GM19395 (cell line): ENCODE results near the gene IQCE.
"Not testable (repeated sequence)": the region's sequence is repeated elsewhere in the genome, so short reads cannot be mapped to it uniquely, and the experiment has no call there.

Source experiments
- ATAC-seq: cut with Tn5 transposase; IDR thresholded peaks from one replicate; pipeline ENCODE4 v1.9.1; 2021; ENCODE audit warnings: mild to moderate bottlenecking, moderate library complexity; ENCODE audit not compliant: unreplicated experiment

IQCE gene

DNA sequence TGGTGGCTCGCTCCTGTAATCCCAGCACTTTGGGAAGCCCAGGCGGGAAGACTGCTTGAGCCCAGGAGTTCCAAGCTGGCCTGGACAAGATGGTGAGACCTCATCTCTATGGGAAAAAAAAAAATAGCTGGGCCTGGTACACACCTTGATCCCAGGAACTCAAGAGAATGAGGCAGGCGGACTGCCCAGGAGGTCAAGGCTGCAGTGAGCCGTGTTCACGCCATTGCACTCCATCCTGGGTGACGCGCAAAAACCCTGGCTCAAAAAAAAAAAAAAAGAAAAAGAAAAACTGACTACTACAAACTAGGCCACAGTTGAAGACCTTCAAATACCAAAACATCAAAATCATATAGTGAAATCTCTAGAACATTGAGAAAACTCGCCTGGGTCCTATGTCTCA is 7.4 kb upstream of the IQCE start:
- no peak for ATAC-seq

DNA sequence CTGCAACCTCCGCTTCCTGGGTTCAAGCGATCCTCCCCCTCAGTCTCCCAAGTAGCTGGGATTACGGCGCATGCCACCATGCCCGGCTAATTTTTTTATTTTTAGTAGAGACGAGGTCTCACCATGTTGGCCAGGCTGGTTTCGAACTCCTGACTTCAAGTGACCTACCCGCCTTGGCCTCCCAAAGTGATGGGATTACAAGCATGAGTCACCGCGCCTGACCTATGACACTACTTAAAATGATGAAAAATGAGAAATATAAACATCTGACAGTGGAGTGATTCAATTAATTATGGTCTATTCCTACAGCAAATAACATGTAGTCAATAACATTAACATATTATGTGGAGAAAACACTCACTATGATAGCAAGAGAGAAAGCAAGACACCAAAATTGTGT is 5.7 kb upstream of the IQCE start:
- no peak for ATAC-seq

DNA sequence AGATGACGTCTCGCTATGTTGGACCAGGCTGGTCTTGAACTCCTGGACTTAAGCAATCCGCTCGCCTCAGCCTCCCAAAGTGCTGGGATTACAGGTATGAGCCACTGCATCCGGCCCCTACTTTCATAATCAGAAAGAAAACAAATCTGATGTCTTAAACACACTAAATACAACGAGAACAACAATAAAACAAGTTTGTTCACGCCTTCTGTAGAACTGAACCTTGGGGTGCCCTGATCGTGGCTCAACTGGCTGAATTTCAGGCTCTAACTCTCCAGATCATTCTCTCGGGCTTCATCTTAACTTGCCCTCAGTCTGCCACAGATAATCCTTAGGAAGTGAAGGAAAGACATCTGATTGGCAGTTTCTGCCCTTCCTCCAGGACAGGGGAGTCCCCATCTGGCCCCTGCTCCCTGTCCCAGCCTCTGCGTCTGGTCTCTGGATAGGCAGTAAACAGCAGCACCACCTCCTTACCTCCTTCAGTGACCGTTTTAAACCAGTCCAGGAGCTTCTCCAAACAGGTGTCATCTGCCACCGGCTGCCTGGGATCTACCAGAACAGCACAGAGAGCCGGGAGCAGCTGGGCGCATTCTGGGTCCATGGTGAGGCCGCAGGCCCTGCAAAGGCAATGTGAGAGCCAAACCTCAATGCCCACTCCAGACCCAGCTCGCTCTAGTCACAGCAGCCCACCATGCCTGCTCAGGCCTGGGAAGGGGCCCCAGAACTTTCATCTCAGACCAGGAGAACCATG is 4.8 kb upstream of the IQCE start:
- no peak for ATAC-seq

DNA sequence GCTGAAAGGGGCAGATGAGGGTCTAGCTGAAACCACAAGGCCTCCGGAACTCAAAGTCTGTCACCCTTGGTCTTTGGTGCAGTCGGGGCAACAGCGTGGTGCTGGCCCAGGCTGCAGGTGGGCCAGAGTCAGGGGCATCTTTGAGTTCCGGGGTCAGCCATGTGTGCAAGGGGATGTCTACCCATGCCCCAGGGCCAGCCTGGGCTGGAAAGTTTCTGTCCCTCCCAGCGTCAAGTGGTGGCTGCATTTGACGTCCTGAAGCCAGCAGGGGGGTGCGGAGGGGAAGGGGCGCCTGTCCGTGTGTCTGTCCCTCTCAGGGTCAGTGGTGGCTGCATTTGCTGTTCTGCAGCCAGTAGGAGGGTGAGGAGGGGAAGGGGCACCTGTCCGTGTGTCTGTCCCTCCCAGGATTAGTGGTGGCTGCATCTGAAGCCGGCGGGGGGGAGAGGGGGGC is 4.1 kb upstream of the IQCE start:
- no peak for ATAC-seq

DNA sequence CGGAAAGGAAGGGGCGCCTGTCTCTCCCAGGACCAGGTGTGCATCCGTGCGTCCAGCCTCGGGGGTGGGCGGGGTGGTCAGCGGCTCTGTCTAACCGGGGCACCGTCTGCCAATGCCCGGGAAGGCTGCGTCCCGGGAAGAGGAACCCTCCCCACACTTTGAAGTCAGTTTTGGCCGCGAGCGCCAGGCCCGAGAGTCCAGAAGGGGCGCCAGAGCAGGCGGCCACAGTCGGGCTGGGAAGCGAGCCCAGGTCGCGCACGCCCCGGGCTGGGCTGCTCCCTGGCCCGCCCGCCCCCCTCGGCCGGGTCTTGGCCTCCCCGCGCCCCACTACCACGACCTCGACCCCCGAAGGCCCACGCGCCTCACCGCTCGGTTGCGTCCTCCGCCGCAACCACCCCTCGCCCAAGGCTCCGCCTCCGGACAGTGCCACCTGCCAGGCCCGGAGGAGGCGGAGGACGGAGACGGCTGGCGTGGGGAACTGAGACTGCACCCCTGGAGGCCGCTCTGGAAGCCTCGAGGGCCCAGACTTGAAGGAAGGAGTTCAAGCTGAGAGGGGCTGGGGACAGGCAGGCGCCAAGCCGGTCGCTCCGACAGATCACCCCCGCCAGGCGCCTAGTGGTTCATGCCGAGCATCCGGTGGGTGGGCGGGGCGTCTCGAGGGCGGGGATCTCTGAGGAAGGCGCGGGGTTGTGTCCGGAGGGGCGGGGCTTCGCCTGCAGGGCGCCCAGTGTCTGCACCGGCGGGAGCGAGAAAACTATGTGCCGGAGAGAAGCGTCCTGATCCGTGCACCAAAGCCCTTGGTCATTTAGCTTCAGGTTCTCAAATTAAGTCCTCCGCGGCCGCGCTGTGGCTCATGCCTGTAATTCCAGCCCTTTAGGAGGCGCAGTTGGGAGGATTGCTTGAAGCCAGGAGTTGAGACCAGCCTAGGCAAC is 3.4 kb upstream of the IQCE start, which contains the start of gene BRAT1:
TSS of gene BRAT1 (minus strand) at position 404 of the 932 bp plus-strand sequence. CDS start 1,093 bp downstream, outside the sequence.
- ATAC-seq: peak; percentile 68

DNA sequence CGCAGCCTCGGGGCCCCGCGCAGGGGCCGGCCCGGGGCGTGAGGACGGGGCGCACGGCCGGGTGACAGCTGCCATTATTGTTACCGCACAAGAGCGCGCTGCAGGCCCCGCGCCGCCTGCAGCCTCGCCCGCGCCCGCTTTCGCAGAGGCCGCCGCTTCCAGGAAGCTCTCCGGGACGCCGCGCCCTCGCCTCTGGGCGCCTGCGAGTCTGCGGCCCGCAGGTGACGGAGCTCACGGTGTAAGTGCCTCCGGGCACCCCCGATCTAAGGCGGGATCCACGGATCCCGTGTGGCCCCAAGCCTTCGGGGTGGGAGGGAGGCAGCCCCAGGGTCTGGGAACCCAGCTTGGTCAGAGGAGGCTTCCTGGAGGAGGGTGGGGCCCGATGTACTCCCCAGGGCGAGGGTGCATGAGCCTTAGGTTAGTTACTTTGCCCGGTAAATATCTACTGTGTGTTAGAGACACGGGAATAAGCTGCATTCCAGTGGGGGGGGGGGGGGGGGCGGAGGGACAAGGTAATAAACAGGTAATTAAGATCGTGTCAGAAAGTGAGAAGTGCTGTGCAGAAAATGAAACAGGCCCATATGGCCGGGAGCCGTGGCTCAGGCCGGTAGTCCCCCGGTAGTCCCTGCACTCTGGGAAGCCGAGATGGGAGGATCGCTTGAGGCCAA is 638 bp downstream of the IQCE start:
- ATAC-seq: peak; percentile 3

DNA sequence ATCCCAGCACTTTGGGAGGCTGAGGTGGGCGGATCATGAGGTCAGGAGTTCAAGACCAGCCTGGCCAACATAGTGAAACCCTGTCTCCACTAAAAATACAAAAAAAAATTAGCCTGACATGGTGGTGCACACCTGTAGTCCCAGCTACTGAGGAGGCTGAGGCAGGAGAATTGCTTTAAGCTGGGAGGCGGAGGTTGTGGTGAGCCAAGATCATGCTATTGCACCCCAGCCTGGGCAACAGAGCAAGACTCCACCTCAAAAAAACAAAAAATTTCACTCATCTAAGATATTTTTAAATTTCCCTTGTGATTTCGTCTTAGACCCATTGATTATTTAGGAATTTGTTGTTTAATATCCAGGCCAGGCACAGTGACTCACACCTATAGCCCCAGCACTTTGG is 5.2 kb downstream of the IQCE start:
- ATAC-seq: not testable (repeated sequence)

DNA sequence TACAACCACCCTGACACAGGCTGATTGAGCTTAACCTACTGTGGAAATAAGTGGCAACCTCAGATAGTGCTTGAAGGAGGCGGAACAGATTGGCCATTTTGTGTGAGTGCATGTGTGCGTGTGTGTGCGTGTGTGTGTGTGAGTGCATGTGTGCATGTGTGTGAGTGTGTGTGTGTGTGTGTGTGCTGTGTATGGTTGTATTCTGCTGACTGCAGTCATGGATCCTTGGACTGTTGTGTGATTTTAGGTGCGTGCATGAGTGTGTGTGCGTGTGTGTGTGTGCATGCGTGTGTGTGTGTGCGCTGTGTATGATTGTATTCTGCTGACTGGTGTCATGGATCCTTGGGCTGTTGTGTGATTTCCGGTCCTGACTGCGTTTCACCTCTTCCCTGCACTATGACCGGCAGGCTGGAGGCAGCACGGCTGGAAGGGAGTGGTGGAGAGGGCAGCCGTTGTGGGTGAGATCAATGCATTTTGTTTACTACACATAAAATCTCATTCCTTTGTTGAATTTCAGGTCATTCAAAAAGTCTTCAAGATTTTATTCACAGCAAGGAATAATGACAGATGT is 6.3 kb downstream of the IQCE start:
- no peak for ATAC-seq

DNA sequence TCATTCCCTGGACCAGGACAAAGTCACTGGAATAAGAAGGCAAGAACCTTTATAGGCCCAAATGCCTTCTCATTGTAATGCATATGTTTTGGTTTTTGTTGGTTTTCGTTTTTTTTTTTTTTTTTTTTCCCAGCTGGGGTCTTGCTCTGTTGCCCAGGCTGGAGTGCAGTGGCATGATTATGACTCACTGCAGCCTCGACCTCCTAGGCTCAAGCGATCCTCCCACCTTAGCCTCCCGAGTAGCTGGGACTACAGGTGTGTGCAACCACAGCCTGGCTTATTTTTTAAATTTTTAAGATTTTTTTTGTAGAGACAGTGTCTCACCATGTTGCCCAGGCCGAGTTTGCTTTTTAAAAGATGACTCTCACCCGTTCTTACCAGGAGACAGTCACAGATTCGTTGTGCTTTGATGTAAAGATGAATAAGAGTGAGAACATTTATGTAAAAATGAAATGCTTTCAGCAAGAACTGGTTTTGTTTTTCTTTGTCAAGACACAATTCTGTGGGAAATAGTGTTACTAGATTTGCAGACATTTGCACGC is 7.6 kb downstream of the IQCE start:
- ATAC-seq: peak; percentile 35

DNA sequence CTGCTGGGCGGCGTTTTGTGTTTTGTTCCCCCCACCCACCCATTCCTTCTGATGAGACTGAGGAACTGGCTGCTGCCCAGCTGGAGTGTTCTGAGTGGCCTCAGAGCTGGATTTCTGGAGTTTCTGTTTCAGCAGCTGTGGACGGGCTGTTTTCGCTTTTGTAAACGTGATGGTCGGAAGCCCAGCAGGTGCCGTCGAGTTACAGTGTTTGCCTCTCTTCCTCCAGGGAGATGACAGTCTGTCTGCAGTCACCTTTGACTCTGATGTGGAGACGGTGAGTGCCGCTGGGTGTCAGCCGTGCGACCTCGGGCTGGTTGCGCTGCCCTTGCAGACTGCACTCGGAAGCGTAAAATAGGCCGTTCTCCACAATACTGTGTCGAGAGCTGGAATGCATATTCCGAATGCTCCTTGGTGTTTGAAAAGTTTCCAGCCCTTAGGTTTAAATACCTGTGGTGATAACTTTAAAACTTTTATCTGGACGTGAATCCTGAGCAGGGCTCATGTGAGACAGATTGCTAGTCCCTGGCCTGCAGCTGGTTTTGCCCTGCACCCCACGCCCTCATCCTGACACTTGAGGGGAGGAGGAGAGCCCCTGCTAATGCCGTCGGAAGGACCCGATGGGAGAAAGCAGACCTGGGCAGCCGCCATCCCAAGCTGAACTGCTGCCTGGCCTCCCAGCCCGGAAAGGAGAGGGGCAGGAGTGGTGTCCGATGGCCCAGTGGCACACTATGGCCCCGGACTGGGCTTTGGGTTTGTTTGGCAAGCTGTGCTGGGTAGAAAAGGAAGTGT is 8.3 kb downstream of the IQCE start:
- peak; percentile 91 for ATAC-seq

DNA sequence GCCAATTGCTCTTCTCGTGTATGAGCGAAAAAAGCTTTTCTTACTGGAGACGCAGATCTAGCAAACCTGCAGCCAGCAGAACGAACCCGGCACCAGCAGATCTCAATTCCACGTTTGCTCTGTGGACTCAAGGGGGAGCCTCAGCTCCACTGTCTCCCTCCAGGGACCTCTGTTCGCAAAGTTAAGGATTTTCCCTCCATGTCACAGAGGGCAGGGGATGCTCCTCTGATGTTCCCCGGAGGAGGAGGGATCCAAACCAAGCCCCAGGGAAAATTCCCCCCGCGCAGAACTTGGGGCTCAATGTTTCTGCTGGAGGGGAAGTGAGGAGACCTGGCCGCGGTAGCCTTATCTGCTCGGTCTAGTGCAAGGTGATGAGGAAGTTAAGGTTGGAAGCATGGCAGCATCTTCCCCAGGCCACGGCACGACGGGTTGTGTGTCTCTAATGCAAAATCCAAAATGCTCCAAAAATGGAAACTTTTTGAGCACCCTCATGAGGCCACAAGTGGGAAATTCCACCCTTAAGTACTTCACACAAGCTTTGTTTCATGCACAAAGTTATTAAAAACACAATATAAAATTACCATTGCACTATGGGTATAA is 9.0 kb downstream of the IQCE start:
- no peak for ATAC-seq

DNA sequence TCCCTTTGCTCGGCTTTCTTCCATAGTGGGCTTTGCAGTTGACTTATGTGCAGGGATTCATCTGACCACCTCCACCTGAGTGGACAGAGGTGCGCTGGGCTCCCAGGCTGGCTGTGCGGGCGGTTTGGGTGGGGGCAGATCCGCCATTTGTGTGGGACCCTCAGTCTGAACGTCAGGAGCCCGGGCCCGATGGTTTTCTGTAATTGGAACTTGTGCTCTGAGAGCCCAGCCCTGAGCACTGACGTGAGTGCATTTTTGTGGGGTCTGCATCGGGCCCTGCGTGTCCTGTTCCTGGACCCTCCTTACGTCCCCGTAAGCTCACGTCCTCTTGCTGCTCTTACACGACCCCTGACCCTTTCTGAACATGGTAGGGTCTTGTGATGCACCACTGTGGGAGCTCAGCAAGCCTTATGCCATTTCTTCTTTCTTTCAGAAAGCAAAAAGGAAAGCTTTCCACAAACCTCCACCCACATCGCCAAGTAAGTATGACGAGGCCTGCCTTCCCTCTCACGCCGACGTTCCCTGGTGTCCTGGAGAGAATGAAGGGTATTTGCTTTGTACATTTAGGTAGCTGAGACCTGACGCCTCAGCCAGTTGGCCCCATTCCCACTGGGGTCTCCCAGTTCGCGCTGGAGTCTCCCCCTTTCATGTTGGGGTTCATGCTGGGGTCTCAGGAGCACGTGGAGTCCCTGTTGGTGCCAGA is 9.9 kb downstream of the IQCE start:
- no peak for ATAC-seq

DNA sequence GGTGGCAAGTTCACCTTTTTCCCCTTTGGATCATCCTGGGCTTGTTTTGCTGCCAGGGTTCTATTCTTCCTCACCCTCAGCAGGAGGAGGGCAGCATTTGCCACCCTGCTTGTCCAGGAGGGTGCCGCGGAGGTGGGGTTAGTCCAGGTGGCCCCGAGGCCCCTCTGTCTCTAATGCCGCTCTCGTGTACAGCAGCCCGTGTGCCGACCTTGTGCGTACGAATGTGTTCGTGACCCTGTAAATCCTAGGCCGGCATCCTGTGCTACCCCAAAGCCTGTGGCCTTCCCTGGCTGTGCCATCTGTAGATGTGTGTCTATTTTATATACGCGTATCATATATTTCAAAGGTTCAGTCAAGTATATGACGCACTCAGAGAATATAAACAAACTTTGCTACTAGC is 10.6 kb downstream of the IQCE start:
- no peak for ATAC-seq

DNA sequence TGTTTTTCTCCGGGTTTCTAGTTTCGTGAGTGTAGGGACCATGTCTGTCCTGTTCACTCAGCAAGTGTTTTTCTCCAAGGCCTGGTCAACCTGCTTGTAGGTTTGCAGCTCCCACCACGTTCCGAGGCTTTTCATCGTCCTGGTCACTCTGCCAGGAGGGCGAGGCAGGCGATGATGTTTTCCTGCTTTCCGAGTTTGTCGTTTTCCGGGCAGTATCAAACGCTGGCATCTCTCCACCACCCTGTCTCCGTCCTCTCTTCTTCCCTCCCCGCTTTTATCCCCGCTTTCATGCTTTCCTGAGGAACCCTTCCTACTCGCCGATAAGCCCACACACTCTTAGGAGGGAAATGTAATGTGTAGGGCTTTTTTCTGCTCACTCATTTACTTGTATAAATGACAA is 11.2 kb downstream of the IQCE start:
- no peak for ATAC-seq

DNA sequence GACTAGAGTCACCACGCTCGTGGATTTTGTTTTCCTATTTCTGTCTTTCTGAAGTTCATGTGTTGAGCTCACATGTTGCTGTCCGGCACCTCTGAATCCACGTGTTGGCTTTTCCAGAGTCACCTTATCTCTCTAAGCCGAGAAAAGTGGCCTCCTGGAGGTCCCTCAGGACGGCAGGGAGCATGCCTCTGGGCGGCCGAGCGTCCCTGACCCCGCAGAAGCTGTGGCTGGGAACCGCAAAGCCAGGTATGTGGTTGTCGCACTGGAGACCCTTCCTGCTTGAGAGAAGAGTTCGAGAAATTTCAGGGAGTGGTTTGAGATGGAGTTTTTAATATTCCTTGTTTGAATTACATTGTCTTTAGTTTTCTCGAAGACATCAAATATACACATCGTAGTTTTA is 12.6 kb downstream of the IQCE start:
- ATAC-seq: no peak

DNA sequence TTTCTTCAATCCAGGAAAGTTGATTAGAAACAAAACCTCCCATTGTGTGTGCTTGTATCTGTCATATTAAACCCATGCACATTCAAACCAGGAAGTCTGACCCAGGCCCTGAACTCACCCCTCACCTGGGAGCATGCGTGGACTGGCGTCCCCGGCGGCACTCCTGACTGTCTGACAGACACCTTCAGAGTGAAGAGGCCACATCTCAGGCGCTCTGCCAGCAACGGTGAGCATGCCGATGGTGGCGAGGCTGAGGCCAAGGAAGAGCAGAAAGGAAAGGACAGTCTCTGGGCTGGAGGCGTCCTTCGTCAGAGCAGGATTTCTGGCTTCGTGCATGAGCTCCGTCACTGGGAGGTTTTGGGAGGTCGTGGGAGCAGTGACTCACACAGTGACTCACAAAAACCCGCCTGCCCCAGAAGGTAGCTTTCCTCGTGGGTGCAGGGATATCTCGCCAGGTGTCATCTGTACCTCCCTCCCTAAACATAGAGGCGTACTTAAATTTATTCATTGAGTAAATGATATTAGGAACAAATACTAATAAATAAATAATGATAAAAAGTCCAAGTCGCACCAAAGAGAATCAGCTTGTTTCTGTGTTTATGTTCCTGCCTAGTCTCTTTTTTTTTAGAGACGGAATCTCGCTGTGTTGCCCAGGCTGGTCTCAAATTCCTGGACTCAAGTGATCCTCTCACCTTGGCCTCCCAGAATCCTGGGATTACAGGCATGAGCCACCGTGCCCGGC is 13.5 kb downstream of the IQCE start:
- ATAC-seq: no peak

DNA sequence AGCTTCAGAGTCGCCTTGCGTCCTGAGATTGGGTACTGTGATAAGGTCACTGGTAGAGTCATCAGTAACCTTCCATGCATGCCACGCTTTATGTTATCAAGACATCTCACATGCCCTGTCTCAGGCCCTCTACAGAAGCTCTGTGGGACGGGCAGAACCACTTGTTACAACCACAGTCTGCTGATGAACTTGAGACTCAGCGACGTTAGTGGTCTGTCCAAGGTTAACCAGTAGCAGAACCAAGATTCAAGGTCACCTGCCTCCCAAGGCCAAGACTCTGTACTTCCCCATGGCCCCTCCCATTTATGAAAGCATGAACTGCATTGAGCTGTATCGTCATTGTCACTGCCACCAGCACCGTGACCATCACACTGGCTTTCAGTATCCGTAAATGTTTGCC is 15.0 kb downstream of the IQCE start:
- ATAC-seq: no peak

DNA sequence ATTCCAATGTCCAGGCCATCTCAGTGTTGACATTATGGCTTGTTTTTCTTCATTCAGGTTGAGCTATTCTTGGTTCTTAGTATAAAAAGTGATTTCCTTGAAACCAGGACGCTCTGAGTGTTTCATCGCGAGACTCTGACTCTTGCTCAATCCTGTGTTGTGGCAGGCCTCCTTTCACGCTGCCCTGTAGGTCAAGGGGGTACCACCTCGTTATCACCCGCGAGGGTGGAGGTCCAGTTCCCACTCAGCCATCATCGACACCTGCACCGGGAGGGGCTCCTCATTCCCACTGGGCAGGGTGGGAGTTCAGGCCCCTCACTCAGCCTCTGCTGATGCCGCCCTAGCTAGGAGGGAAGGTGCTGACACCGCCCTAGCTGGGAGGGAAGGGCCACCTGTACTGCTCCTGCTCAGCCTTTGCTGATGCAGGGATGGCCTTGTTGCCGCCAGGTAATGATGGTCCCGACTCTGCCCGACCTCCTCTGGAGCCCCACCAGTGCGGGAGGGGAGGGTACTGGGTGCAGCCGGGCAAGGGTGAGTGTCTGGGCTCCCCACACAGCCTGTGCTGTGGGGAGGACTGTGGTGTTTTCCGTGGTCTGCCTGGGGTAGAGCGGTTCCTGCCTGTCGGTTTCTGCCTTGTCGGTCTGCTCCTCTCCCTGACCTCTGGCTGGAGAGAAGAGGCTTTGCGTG is 16.4 kb downstream of the IQCE start:
- ATAC-seq: no peak
